Cardiac muscle cell (in vitro differentiated cells and primary cell): Measurements from ENCODE around the gene EFNA5. TPM values are rescaled to one million over a fixed set of nuclear protein-coding genes. Genes with fewer than 3 reads are reported as not detected.

Source experiments
- DNase-seq, 2 donors: peaks; one replicate each; pipeline versions ENCODE4 v3.0.0 to v3.0.0-alpha.2; 2010 to 2017; ENCODE audit warnings: low read depth in 1 of 2, low spot score in 1 of 2
- H3K27ac ChIP-seq: fragments of 200-600 bp; sonication (generic); 2 replicates; pipeline ENCODE4 v1.5.1; 2016
- H3K27me3 ChIP-seq: fragments of 200-600 bp; sonication (generic); 2 replicates; pipeline ENCODE4 v1.6.0; 2016; ENCODE audit warnings: control low read depth
- H3K36me3 ChIP-seq: fragments of 200-600 bp; sonication (generic); 2 replicates; pipeline ENCODE4 v1.5.1; 2016; ENCODE audit warnings: control low read depth
- H3K4me1 ChIP-seq: fragments of 200-600 bp; sonication (generic); 2 replicates; pipeline ENCODE4 v1.8.1; 2017; ENCODE audit warnings: low read depth, mild to moderate bottlenecking, mixed run types
- H3K4me3 ChIP-seq: fragments of 200-600 bp; sonication (generic); 2 replicates; pipeline ENCODE4 v1.5.1; 2016; ENCODE audit warnings: mild to moderate bottlenecking
- H3K9me3 ChIP-seq: fragments of 200-600 bp; sonication (generic); 2 replicates; pipeline ENCODE4 v1.5.1; 2017; ENCODE audit warnings: low read depth, mild to moderate bottlenecking, control low read depth
- polyA plus RNA-seq: library from polyadenylated mRNA; unstranded; fragments of >200 nt; fragmentation: Nextera tagmentation; extraction: Ambion mirVana; gene quantifications from 2 replicates; pipeline ENCODE4 v1.2.1, GENCODE V29; 2016
- total RNA-seq: library from RNA; depleted of rRNA; stranded (reverse); fragments of >200 nt; gene quantifications from 2 replicates; pipeline ENCODE4 v1.2.3, GENCODE V29; 2016
- TF ChIP-seq, protein P1 (sequence below): IDR thresholded peaks from 2 replicates; pipeline ENCODE4 v1.5.1; 2012; ENCODE audit warnings: low read depth, mild to moderate bottlenecking, low read length

The EFNA5 gene
- total and polyA plus RNA-seq, 2 experiments from 2014 or later = 4.5 to 12.0 TPM

DNA sequence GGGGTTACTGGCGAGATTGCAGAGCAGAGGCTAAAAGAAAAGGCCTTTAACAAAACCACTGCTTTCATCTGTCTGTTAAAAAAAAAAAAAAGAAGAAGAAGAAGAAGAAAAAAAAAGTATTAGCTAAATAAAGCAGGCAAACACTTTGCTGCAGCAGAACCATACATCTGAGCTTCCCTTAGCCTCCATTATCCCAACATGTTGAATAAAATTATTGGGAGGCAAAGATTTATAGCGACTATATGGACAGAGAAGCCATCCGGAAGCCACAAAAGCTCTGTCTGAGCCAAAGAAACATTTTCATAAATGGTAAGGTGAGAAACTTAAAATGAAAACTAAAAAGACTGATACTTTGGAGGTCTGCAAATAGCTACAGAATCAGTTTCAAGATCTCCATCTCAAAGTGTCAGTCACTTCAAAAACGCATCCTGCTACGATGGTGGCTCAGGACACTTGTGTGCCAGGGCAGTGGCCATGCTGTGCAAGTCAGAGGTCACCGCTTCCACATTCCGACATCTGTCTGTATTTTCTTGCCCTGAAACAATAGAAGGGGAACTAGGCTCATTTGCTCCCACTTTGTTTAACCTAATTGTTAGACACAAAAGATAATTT lies 9.6 kb downstream of the EFNA5 start:
- no peaks in the 10 kb centered on the region for H3K27me3 ChIP-seq
- no peak for DNase-seq
- H3K36me3 ChIP-seq = no peaks in the 10 kb centered on the region
- no peaks in the 10 kb centered on the region for H3K4me1 ChIP-seq
- TF ChIP-seq, protein P1, sequence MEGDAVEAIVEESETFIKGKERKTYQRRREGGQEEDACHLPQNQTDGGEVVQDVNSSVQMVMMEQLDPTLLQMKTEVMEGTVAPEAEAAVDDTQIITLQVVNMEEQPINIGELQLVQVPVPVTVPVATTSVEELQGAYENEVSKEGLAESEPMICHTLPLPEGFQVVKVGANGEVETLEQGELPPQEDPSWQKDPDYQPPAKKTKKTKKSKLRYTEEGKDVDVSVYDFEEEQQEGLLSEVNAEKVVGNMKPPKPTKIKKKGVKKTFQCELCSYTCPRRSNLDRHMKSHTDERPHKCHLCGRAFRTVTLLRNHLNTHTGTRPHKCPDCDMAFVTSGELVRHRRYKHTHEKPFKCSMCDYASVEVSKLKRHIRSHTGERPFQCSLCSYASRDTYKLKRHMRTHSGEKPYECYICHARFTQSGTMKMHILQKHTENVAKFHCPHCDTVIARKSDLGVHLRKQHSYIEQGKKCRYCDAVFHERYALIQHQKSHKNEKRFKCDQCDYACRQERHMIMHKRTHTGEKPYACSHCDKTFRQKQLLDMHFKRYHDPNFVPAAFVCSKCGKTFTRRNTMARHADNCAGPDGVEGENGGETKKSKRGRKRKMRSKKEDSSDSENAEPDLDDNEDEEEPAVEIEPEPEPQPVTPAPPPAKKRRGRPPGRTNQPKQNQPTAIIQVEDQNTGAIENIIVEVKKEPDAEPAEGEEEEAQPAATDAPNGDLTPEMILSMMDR = no peak
- H3K9me3 ChIP-seq = no peaks in the 10 kb centered on the region
- H3K4me3 ChIP-seq = no peak overlapping the region
- no peak overlapping the region for H3K27ac ChIP-seq

DNA sequence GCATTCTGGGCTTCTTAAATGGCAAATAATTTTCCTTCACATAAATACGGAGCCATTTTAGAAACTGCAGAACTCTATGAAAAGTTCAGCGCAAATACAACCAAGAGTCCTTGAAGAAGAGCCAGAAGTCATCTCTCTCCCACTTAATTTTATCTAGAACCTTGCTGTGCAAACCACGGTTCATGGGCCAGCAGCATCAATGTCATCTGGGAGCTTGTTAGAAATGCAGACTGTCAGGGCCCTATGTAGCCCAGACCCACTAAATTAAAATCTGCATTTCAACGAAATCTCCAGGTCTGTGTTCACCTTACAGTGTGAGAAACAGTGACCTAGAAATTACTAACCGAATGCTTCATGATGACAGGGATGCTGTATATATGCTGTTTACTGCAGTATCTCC lies 12.2 kb downstream of the EFNA5 start:
- peaks cover 5% of the 10 kb centered on the region for H3K4me1 ChIP-seq
- H3K27ac ChIP-seq = no peak overlapping the region
- no peak overlapping the region for H3K4me3 ChIP-seq
- H3K36me3 ChIP-seq = no peaks in the 10 kb centered on the region
- no peaks in the 10 kb centered on the region for H3K9me3 ChIP-seq
- H3K27me3 ChIP-seq = no peaks in the 10 kb centered on the region
- TF ChIP-seq, protein P1 = no peak
- no peak for DNase-seq

DNA sequence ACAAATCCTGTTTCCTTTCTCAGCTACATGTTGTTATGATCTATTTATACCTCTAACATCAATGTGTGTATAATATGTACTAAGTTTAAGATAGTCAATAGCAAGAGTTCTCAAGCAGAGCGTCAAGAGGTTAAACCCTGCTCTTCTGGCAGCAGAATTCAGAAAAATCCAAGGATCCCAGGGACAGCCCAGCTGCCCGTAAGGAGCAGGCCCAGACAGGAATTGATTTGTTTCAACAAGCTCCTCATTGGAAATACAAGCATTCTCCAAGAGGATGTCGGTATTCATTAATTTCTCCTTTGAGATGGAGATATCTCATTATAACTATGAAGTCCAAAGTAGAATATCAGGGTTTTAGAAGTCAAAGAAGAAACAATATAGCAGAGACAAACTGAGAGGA lies 14.9 kb downstream of the EFNA5 start:
- TF ChIP-seq, protein P1 = no peak
- Histone ChIP-seq H3K36me3 (no peaks in the 10 kb centered on the region), H3K4me1 (peaks cover 5% of the 10 kb centered on the region), H3K9me3 (no peaks in the 10 kb centered on the region), H3K27me3 (no peaks in the 10 kb centered on the region), H3K4me3 (no peak overlapping the region), H3K27ac (no peak overlapping the region)
- no peak for DNase-seq

DNA sequence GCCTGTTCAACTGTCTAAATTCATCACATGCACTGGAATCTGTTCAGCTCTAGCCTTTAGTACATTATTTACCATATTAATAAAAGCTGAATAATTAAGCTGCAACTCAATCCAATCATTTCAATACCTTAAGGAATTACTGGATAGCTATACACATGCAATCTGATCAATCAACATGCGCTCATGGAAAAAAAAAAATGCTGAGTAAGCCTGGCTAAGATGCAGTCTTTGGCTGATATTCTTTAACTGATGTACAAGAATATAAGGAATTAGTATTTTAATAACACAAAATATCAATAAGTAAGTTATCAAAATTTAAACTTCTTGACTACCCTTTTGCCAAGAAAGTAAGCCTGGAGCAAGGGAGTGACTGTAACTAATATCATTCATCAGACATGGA lies 15.9 kb downstream of the EFNA5 start:
- DNase-seq = no peak
- Histone ChIP-seq H3K36me3 (no peaks in the 10 kb centered on the region), H3K27me3 (no peaks in the 10 kb centered on the region), H3K4me3 (no peak overlapping the region), H3K9me3 (no peaks in the 10 kb centered on the region), H3K27ac (no peak overlapping the region), H3K4me1 (peaks cover 5% of the 10 kb centered on the region)
- TF ChIP-seq, protein P1 = no peak

DNA sequence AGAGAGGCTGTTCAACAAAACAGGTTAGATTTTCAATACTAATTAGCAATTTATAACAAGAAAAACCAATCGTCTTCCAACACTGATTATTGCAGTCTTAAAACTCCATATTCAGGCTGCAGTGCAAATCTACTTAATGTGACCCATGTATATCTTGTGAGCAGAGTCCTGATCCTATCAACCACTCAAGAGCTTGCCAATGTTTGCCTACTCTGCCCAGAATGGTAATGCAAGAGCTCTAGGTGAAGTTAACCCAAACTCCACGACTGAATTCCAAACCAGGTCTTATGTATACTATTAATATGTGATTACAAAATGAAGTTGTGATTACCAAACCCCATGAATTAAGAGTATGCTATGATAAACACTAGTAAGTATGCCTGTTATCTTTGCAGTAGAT lies 17.1 kb downstream of the EFNA5 start:
- Histone ChIP-seq H3K4me3 (no peak overlapping the region), H3K4me1 (peaks cover 5% of the 10 kb centered on the region), H3K27me3 (no peaks in the 10 kb centered on the region), H3K27ac (no peak overlapping the region), H3K9me3 (no peaks in the 10 kb centered on the region), H3K36me3 (no peaks in the 10 kb centered on the region)
- TF ChIP-seq, protein P1 = no peak
- DNase-seq = no peak
